Lower leg skin (tissue), 4 donors: Measurements from ENCODE around the gene MLC1. TPM values are rescaled to one million over a fixed set of nuclear protein-coding genes. Genes with fewer than 3 reads are reported as not detected.

Source experiments
- DNase-seq, 2 donors: peaks; one replicate each; pipeline ENCODE4 v3.0.0-alpha.2; 2019; ENCODE audit warnings: low spot score in 2 of 2
- H3K4me3 ChIP-seq: fragments of 200-600 bp; sonication (generic); 2 replicates; pipeline ENCODE4 v1.5.1; 2017; ENCODE audit warnings: mild to moderate bottlenecking, low read depth; ENCODE audit not compliant: poor library complexity, severe bottlenecking
- CTCF ChIP-seq, 3 donors: fragments of 450-650 bp; IDR thresholded peaks; one replicate each; pipeline ENCODE4 v1.5.1; 2016; ENCODE audit warnings: antibody characterized with exemption in 3 of 3, mild to moderate bottlenecking in 3 of 3, moderate library complexity in 2 of 3
- POLR2A ChIP-seq, 2 donors: fragments of 450-650 bp; IDR thresholded peaks; one replicate each; pipeline ENCODE4 v1.6.1; 2016 to 2017; ENCODE audit warnings: antibody characterized with exemption in 2 of 2, mild to moderate bottlenecking in 1 of 2, moderate library complexity in 1 of 2
- WGBS, 2 donors: methylation state at CpG; one replicate each; pipeline ENCODE4 v1.1.5; 2018; 5-methylcytosine and 5-hydroxymethylcytosine counted together
- intact Hi-C: fragments of 100-400 bp; cut with DNase I; formaldehyde crosslinking; loops from one replicate; pipeline ENCODE4 v1.15.0; 2023; ENCODE audit warnings: low total_unique reads
- total RNA-seq, 4 donors: library from RNA; depleted of rRNA; stranded (reverse); fragments of >200 nt; gene quantifications; one replicate each; pipeline ENCODE4 v1.1.0, GENCODE V29; 2016

Gene MLC1
- total RNA-seq, 4 donors from 2014 or later: 0.15 to 2.1 (median 1.0) TPM

DNA sequence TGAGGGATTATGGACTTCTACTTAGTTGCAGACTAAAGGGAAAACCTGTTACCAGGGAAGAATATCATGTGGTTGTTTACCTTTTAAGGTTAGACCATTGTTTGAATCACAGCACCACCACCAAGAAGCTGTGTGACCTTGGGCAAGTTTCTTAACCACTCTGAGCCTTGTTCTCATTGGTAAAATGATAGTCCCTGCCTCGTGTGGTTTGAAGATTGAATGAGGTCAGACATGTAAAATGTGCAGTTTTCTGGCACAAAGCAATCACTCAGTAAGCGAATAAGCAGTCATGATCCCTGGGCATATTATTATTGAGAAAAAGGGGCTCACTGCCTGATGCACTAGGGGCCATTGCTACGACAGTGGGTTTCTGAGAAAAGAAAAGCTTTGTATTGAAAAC lies 32.9 kb upstream of the MLC1 start:
- DNase-seq: no peak
- intact Hi-C loops: no loop called here
- TF ChIP-seq CTCF (IDR thresholded peaks at IDR 0.05) (no peak), POLR2A (IDR thresholded peaks at IDR 0.05) (no peak)
- H3K4me3 ChIP-seq: no peak overlapping the region
- 72 to 75% methylated on average over 3 of the region's 3 CpGs for WGBS, 2 donors

DNA sequence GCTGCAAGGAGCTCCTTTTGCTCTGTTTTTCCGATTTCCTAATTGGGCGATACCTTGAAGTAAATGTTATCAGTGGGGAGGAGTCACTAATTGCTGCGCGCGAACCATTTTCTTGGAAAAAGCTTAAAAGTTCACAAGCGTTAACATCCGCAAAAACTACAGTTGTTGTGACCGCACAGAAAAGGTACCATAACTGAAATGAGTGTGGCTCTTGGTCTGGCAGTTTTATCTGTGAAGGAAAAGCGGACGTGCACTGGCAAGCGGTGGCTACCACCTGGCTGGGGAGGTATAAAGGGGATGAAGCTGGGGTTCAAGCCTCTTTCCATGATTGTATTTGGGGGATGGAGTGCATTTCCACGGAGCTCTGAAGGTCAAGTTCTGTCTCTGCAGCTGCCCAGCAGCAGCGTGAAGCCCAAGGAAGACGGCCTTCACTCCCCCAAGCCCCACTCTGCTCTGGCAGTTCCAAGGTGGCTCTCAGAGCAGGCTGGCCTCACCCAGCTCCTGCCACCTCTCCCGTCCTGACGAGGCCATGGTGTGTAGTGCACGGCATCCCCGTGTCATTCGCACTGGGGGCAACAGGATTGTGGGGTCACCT lies 32.0 kb upstream of the MLC1 start:
- WGBS, 2 donors: 90 to 96% methylated on average over 18 of the region's 19 CpGs
- peak in 1 of 2 donors; percentile 63 for DNase-seq
- intact Hi-C loops: no loop called here
- no peak for TF ChIP-seq POLR2A (IDR thresholded peaks at IDR 0.05)
- no peak for TF ChIP-seq CTCF (IDR thresholded peaks at IDR 0.05)
- no peak overlapping the region for H3K4me3 ChIP-seq

GRCh38 chr22:50115693-50116092 lies 30.5 kb upstream of the MLC1 start:
- DNase-seq: peak in 1 of 2 donors; percentile 85
- H3K4me3 ChIP-seq: no peak overlapping the region
- WGBS, 2 donors: 69 to 82% methylated on average over 10 of the region's 10 CpGs
- intact Hi-C loops: no loop called here
- TF ChIP-seq POLR2A (IDR thresholded peaks at IDR 0.05) (no peak), CTCF (IDR thresholded peaks at IDR 0.05) (no peak)

- peak in 1 of 2 donors; percentile 83 for DNase-seq
- TF ChIP-seq POLR2A (IDR thresholded peaks at IDR 0.05) (no peak), CTCF (IDR thresholded peaks at IDR 0.05) (no peak)
- intact Hi-C loops: no loop called here
- H3K4me3 ChIP-seq: no peak overlapping the region
- 26 to 37% methylated on average over 19 of the region's 19 CpGs for WGBS, 2 donors
These were observed 29.2 kb upstream of the MLC1 start for GRCh38 chr22:50114221-50115021.

GRCh38 chr22:50112151-50113118 lies 27.2 kb upstream of the MLC1 start:
- intact Hi-C loops: no loop called here
- H3K4me3 ChIP-seq: no peak overlapping the region
- WGBS, 2 donors: 75 to 81% methylated on average over 19 to 28 of the region's 28 CpGs
- peak in 1 of 2 donors; percentile 81 for DNase-seq
- TF ChIP-seq CTCF (IDR thresholded peaks at IDR 0.05) (no peak), POLR2A (IDR thresholded peaks at IDR 0.05) (no peak)
